ENCODE data around the gene TSPAN14.
"Not testable (repeated sequence)": the region's sequence is repeated elsewhere in the genome, so short reads cannot be mapped to it uniquely, and the experiment has no call there.

The TSPAN14 gene, protein sequence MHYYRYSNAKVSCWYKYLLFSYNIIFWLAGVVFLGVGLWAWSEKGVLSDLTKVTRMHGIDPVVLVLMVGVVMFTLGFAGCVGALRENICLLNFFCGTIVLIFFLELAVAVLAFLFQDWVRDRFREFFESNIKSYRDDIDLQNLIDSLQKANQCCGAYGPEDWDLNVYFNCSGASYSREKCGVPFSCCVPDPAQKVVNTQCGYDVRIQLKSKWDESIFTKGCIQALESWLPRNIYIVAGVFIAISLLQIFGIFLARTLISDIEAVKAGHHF

GRCh38 chr10:80453842-80454512, at the start of gene TSPAN14:
TSPAN14 (plus strand) TSS chr10:80454310; CDS start chr10:80489234, 34,924 bp downstream.
- peak; percentile 56 to 96 (median 75) for DNase-seq
- intact Hi-C loops (cut with DNase I), result no loop called here

- intact Hi-C loops (cut with DNase I), result no loop called here
These were observed 49.1 kb upstream of the TSPAN14 start for GRCh38 chr10:80405035-80405434.

GRCh38 chr10:80405626-80406025, 48.5 kb upstream of the TSPAN14 start:
- no peak for DNase-seq
- intact Hi-C loops (cut with DNase I), result no loop called here

More at GRCh38 chr10:80405035-80405434, 49.1 kb upstream of the TSPAN14 start:
- DNase-seq, result no peak

DNA sequence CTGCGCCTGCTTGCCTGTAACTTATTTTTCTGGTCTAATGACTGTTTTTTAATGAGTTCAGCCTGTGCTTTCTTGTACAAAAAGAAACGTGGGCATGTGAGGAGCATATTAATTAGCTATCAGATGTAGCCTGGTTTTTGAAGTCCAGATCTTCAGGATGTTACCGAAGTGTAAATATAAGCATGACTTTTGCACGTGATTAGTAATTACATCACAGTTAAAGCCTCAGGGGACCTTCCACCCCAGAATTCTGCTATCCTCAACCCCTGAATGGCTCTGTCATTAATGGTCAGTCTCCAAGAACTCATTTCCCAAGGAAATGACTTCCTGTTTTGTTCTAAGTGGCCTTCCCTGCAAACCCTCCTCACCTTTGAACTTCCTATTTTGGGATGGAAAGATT, 47.9 kb upstream of the TSPAN14 start:
- no peak for DNase-seq
- intact Hi-C loops (cut with DNase I), result no loop called here

- peak in 8 of 10 donors; percentile 21 to 91 (median 36) for DNase-seq
- intact Hi-C loops (cut with DNase I), result no loop called here
These were observed 46.3 kb upstream of the TSPAN14 start for GRCh38 chr10:80407812-80408241.

DNA sequence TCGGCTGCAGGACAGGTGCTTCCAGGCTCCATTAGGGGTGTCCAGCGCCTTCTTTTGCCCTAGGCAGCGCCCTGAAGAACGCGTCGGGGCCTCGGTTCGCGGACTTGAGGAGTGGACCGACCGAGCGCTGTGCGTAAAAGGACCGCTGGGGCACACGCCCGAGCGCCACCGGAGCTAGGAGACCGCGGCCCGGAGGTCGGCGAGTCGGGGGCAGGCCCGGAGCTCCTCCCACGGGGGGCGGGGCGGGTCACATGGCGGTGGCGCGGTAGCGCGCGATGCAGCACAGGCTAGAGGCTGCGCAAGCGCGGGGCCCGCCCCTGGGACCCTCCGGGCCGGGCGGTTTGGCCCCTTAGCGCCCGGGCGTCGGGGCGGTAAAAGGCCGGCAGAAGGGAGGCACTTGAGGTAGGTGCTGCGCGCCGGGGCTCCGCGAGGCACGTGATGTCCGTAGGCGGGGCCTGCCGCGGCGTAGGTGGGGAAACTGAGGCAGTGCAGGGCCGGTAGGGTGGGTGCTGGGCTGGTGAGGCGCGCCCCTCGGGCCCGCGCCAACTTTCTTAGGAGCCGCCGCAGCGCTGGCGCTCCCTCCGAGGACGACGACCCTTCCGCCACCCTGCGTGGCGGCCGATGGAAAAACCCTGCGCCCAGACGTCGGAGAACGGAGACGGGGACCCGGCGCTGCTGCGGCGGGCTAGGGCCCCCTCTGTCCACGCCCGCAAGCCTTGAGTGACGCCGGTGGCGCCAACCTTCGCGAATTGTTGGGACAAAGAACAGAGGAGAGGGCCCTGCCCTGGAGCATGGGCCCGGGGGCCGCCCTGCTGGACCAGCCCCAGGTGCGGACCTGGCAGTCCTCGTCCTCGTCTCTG, 45.6 kb upstream of the TSPAN14 start, which contains the start of gene PRXL2A:
PRXL2A (plus strand) TSS at position 310 of the 860 bp plus-strand sequence. CDS start 11,917 bp downstream, outside the sequence.
- intact Hi-C loops (cut with DNase I), result no loop called here
- peak; percentile 76 to 98 (median 88) for DNase-seq

DNA sequence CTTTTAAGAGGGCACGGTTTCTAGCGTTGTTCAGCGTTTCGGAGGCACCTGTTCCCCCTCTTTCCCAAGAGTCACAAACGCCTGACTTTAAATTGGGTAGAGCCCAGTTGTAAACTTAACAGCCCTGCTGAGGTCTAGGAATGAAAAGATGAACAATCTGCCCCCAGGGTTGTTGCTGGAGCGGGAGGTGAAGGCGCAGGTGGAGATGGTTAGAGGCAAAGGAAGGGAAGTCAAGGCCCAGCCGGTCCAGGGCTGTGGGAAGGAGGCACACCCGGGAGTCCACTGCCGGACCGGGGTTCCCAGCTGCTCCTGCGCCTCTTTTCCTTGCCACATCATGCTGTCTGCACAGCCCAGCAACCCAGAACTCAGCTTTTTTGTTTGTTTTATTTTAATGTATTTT, 45.0 kb upstream of the TSPAN14 start:
- intact Hi-C loops (cut with DNase I), result no loop called here
- DNase-seq, result peak in 4 of 10 donors; percentile 24 to 84 (median 58)

DNA sequence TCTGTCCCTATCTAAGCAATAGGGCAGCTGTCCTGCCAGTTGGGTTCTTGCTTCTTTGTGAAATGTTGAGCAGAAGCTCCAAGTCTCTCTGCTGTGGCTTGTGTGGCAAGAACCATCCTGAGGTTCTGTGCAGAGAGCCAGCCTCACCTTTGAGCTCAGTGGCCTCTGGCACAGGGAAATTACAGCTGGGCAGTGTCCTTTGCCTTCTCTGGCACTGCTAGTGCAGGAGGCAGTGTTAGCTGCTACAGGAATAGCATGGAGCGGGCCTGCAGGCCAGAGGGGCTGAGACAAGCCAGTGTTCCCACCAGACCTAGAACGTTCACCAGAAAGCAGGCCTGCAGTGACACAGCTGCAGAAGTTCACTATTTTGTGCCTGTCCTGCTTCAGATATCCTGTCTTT, 44.0 kb upstream of the TSPAN14 start:
- DNase-seq, result no peak
- intact Hi-C loops (cut with DNase I), result no loop called here

GRCh38 chr10:80410578-80411145, 43.4 kb upstream of the TSPAN14 start:
- peak in 1 of 10 donors; percentile 21 for DNase-seq
- intact Hi-C loops (cut with DNase I), result no loop called here

DNA sequence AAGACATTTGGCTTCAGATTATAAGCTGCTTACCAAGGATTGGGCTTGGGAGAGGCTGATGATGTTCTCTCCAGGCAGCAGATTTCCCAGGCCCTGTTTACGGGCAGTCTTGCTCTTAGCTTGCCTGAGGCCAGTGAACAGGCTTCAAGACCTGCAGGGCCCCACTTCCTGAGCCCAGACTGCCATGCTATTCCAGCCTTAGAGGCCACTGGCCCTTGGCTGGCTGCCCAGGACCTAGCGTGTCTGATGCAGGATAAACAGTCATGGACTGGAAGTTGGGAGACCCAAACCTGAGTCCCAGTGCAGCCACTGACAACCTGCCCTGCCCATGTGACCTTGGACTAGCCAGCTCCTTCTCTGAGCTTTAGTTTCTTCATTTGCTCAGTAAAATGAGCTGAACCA, 42.8 kb upstream of the TSPAN14 start:
- DNase-seq, result peak in 1 of 10 donors; percentile 29
- intact Hi-C loops (cut with DNase I), result no loop called here

DNA sequence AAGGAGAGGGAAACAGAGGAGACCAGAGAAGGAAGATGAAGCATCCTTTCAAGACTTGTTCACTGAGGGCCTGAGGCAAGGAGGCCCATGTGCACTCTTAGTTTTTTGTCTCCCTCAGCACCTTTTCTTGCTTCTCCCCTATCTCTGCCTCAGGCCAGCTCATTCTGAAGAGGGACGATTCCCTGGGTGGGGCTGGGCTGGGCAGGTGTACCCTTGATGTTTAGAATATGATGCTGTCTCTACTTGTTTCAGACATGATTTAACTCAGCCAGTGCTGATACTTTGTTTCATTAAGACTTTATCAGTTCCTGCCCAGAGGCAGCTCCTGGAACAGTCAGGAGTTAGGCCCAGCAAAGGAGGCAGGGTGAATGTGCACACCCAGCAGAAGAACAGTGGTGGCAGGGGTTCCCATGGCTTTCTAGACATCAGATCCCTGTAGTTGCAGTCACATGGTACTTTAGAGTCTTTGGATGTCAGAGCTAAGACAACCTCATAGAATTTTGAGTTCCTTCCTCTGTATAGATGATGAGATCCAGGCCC, 42.4 kb upstream of the TSPAN14 start:
- intact Hi-C loops (cut with DNase I), result no loop called here
- DNase-seq, result no peak

- no peak for DNase-seq
- intact Hi-C loops (cut with DNase I), result no loop called here
These were observed 41.6 kb upstream of the TSPAN14 start for GRCh38 chr10:80412486-80412885.

GRCh38 chr10:80413271-80413996, 40.7 kb upstream of the TSPAN14 start:
- peak in 1 of 10 donors; percentile 18 for DNase-seq
- intact Hi-C loops (cut with DNase I), result no loop called here

DNA sequence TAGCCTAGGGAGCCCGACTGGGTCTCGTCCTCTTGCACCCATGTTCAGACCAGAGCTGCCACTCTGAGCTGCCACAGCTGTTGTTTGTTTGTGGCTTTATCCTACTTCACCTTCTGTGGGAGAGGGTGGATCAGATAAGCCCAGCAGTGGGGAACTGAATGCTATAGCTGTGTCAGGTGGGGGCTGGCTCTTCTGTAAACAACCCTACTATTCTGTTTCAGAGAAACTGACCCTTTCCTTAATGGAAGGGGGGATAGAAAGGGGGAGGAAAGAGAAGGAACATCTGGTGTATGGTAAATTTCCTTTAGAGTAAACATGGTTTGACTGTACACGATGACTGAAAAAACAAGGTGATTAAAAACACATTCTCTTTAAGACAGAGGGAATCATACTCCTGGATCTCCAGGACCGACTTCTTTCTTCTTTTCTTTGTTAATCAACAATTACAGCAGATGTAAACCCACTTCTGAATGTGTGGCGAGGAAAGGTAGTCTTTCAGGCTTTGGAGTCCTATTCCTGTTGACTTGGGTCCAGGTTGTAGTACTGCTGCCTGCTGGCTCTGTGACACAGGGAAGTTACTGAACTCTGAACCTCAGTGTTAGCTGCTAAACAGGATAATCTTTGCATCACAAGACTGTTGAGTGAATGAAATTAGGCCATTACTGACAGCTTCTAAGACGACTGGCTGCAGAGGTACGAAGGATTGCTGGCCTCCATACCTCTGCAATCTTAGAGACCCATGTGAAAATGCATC, 39.8 kb upstream of the TSPAN14 start:
- no peak for DNase-seq
- intact Hi-C loops (cut with DNase I), result no loop called here

DNA sequence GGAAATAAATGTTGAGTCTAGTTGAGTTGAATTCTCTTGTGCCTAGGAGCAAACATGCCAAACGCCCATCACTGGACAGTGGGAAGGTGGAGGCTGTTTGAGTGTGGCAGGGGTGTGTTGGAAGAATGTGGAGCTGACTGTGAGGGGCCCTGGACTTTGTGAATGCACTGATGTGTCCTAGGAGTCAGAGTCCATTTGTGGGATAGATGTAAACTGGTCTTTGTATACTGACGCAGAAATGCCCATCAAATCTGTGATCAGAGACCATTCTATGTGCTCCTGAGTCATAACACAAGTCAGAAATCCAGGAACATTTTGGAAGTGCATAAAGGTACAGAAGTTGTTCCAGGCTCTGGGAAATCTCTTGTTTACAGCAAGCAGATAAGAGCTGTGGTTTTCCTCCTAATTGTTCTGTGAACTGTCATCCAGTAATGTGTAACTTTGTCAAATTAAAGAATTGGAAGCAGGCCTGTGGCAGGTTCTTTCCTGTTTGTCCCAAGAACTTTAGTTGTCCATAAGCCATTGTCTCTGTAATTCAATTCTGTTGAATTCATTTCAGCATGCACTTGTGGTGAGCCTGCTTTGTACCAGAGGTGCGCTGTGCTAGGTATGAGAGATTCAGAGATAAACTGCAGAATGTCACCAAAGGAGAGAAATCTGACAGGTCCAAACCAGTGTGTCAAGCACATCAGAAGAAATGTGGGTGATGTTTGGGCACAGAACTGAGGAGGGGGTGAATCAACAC, 38.2 kb upstream of the TSPAN14 start:
- DNase-seq, result no peak
- intact Hi-C loops (cut with DNase I), result no loop called here

DNA sequence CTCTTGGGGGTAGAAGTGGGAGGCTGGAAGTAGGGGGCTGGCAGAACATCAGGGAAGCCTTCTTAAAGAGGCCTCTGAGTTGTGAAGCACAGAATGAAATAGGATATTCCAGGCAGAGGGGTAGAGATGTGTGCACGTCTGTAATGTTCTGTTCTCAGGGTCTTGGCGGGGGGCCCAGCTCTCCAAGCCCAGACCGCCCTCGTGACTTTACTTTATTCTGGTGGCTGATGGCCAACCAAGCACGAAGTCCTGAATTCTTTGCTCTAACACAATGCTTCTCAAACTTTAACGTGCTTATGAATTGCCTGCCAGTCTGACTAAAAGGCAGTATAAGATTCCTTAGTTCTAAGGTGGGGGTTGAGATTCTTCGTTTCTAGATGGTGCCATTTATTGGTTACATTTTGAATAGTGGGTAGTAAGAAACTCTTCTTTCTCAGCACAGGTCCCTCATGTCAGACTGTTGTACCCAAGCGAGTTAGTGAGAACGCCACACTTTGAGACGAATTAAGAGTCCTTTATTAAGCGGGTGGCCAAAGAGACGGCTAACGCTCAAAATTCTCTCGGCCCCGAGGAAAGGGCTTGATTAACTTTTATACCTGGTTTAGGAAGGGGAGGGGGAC, 37.5 kb upstream of the TSPAN14 start:
- peak in 5 of 10 donors; percentile 38 to 84 (median 50) for DNase-seq
- intact Hi-C loops (cut with DNase I), result no loop called here

DNA sequence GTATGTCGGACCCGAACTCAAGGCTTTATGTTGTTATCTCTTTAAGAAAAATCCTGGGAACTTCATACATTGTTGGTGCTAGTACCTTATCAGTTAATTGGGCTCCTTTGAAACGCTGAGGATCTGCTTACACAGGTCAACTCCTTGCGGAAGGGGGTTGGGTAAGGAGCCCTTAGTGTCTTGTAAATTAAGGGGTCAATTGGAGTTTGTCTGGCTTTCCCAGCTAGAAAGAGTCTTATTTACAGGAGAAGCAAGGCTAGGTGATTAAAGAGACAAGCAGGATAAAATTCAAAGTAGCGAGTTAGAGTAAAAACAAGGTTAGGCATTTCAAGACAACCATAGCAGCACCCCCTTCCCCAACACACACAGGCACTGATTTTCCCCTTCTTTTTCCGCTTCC, 36.9 kb upstream of the TSPAN14 start:
- DNase-seq; intact Hi-C loops (cut with DNase I): not testable (repeated sequence)

Data from posterior cingulate gyrus (tissue), 11 donors.